GM18951 (cell line): Measurements from ENCODE around the gene GMPR.
"Not testable (repeated sequence)": the region's sequence is repeated elsewhere in the genome, so short reads cannot be mapped to it uniquely, and the experiment has no call there.

Experiments
- POLR2A ChIP-seq: IDR thresholded peaks from 4 replicates; pipeline ENCODE4 v1.6.1; 2011; ENCODE audit warnings: mild to moderate bottlenecking; ENCODE audit not compliant: insufficient read length, insufficient read depth; ENCODE audit errors: extremely low read depth
- in situ Hi-C: fragments of 300-500 bp; cut with MboI; formaldehyde crosslinking; loops from one replicate; pipeline ENCODE4 v1.12.0; 2022; ENCODE audit warnings: low sequenced_read_pairs, mixed read lengths, inconsistent platforms; ENCODE audit not compliant: unreplicated experiment

Gene GMPR

GRCh38 chr6:16209539-16209938 lies 28.8 kb upstream of the GMPR start:
- TF ChIP-seq POLR2A: no peak
- in situ Hi-C loops: no loop called here

- in situ Hi-C loops: no loop called here
- TF ChIP-seq POLR2A: no peak
These were observed 26.1 kb upstream of the GMPR start for GRCh38 chr6:16212276-16212675.

- in situ Hi-C loops: no loop called here
- TF ChIP-seq POLR2A: no peak
These were observed 21.8 kb upstream of the GMPR start for GRCh38 chr6:16216501-16217155.

GRCh38 chr6:16217156-16217721 lies 21.1 kb upstream of the GMPR start:
- no peak for TF ChIP-seq POLR2A
- in situ Hi-C loops: no loop called here

- no peak for TF ChIP-seq POLR2A
- in situ Hi-C loops: no loop called here
These were observed 15.6 kb upstream of the GMPR start for GRCh38 chr6:16222826-16223225.

GRCh38 chr6:16223362-16223761 lies 15.0 kb upstream of the GMPR start:
- in situ Hi-C loops: no loop called here
- TF ChIP-seq POLR2A: no peak

GRCh38 chr6:16224409-16224808 lies 14.0 kb upstream of the GMPR start:
- TF ChIP-seq POLR2A: no peak
- in situ Hi-C loops: no loop called here

- in situ Hi-C loops: not testable (repeated sequence)
These were observed 13.2 kb upstream of the GMPR start for GRCh38 chr6:16225062-16225731.

GRCh38 chr6:16226117-16227047 lies 12.0 kb upstream of the GMPR start:
- in situ Hi-C loops: not testable (repeated sequence)

GRCh38 chr6:16227048-16227562 lies 11.3 kb upstream of the GMPR start:
- in situ Hi-C loops: no loop called here

GRCh38 chr6:16227605-16228004 lies 10.8 kb upstream of the GMPR start:
- TF ChIP-seq POLR2A: no peak
- in situ Hi-C loops: no loop called here

More at GRCh38 chr6:16227048-16227562, 11.3 kb upstream of the GMPR start:
- no peak for TF ChIP-seq POLR2A

- in situ Hi-C loops: no loop called here
- no peak for TF ChIP-seq POLR2A
These were observed 10.3 kb upstream of the GMPR start for GRCh38 chr6:16228043-16228442.
